Measurements from ENCODE around the gene DDX51.

DNA sequence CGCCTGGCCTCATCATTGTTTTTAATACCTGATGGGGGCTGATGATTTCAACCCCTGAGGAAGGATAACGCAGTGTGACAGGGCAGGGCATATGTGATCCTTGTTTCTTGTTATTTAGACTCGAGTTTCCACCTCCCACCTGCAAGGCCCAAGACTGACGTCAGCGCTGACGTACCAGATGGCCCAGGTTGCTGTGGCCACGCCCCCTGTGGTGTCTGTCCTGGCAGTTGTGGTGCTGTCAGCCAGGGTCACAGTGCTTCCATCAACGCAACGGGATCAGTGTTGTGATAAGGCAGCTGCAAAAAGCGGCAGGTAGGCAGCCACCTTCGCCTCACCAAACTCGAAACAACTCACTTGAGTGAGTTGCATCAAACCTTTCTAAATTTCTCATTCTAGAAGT lies 18.4 kb downstream of the DDX51 start:
- TF ChIP-seq CTCF (IDR thresholded peaks at IDR 0.05) (no peak), POLR2A (IDR thresholded peaks at IDR 0.05) (no peak)
